Breast epithelium (tissue), 4 donors: Measurements from ENCODE around the gene ELP5. TPM values are rescaled to one million over a fixed set of nuclear protein-coding genes. Genes with fewer than 3 reads are reported as not detected.

Experiments
- DNase-seq, 2 donors: peaks; one replicate each; pipeline ENCODE4 v3.0.0-alpha.2; 2019; ENCODE audit warnings: low spot score in 2 of 2
- H3K27ac ChIP-seq, 2 donors: fragments of 200-600 bp; sonication (generic) in 1 of 2; one replicate each; pipeline ENCODE4 v1.5.1; 2016 to 2019; ENCODE audit warnings: mild to moderate bottlenecking in 1 of 2
- H3K27me3 ChIP-seq, 2 donors: fragments of 200-600 bp; sonication (generic) in 1 of 2; one replicate each; pipeline versions ENCODE4 v1.5.1 to v1.6.0; 2017 to 2019; ENCODE audit warnings: control low read depth in 1 of 2, mild to moderate bottlenecking in 1 of 2
- H3K36me3 ChIP-seq: fragments of 200-600 bp; one replicate; pipeline ENCODE4 v1.5.1; 2019
- H3K4me1 ChIP-seq, 2 donors: fragments of 200-600 bp; sonication (generic); one replicate each; pipeline ENCODE4 v1.5.1; 2016 to 2019; ENCODE audit warnings: control low read depth in 1 of 2
- H3K4me3 ChIP-seq, 3 donors: fragments of 200-600 bp; sonication (generic); 1 replicate in 2 of 3; 2 replicates in 1 of 3; pipeline ENCODE4 v1.5.1; 2016 to 2019; ENCODE audit warnings: mild to moderate bottlenecking in 3 of 3, moderate library complexity in 2 of 3
- H3K9me3 ChIP-seq, 2 donors: fragments of 200-600 bp; sonication (generic) in 1 of 2; one replicate each; pipeline ENCODE4 v1.5.1; 2016 to 2019; ENCODE audit warnings: control low read depth in 1 of 2
- CTCF ChIP-seq, 3 donors: fragments of 450-650 bp; IDR thresholded peaks; one replicate each; pipeline ENCODE4 v1.5.1; 2016 to 2017; ENCODE audit warnings: antibody characterized with exemption in 3 of 3, mild to moderate bottlenecking in 3 of 3, moderate library complexity in 3 of 3
- POLR2A ChIP-seq: fragments of 450-650 bp; IDR thresholded peaks from one replicate; pipeline ENCODE4 v1.6.1; 2016; ENCODE audit warnings: antibody characterized with exemption, mild to moderate bottlenecking, moderate library complexity
- POLR2AphosphoS5 ChIP-seq, 3 donors: sonication (generic); formaldehyde crosslinking; IDR thresholded peaks; one replicate each; pipeline ENCODE4 v1.6.1; 2017; ENCODE audit warnings: antibody characterized with exemption in 3 of 3
- intact Hi-C: fragments of 100-400 bp; cut with DNase I; formaldehyde crosslinking; loops from one replicate; pipeline ENCODE4 v1.15.1; 2023; ENCODE audit warnings: low total_unique reads
- total RNA-seq, 3 donors: library from RNA; depleted of rRNA; stranded (reverse); fragments of >200 nt; gene quantifications; one replicate each; pipeline ENCODE4 v1.1.0, GENCODE V29; 2016

ELP5 gene
- total RNA-seq, 3 donors from 2014 or later = 26.9 to 36.7 (median 30.6) TPM

- intact Hi-C loops = no loop called here
- Histone ChIP-seq H3K9me3 (no peaks in the 10 kb centered on the region), H3K27ac (peak overlapping the region; percentile 100), H3K4me3 (peak overlapping the region in 1 of 3 donors; percentile 98), H3K4me1 (peaks cover 4 to 23% of the 10 kb centered on the region in 2 donors), H3K36me3 (no peaks in the 10 kb centered on the region), H3K27me3 (no peaks in the 10 kb centered on the region)
- no peak for DNase-seq
- TF ChIP-seq POLR2AphosphoS5 (IDR thresholded peaks at IDR 0.05) (no peak), CTCF (IDR thresholded peaks at IDR 0.05) (no peak), POLR2A (no peak)
Measured at GRCh38 chr17:7222093-7222971, 29.7 kb upstream of the ELP5 start.

GRCh38 chr17:7222972-7223292 lies 29.1 kb upstream of the ELP5 start:
- TF ChIP-seq CTCF (IDR thresholded peaks at IDR 0.05) = no peak
- TF ChIP-seq POLR2AphosphoS5 (IDR thresholded peaks at IDR 0.05) = no peak
- no peak for TF ChIP-seq POLR2A
- intact Hi-C loops = no loop called here
- no peak for DNase-seq
- peak overlapping the region in 1 of 2 donors; percentile 26 for H3K27ac ChIP-seq
- no peaks in the 10 kb centered on the region for H3K36me3 ChIP-seq
- no peaks in the 10 kb centered on the region for H3K27me3 ChIP-seq
- no peak overlapping the region for H3K4me3 ChIP-seq
- peaks cover 4 to 20% of the 10 kb centered on the region in 2 donors for H3K4me1 ChIP-seq
- no peaks in the 10 kb centered on the region for H3K9me3 ChIP-seq

- no peak for DNase-seq
- no peaks in the 10 kb centered on the region for H3K36me3 ChIP-seq
- no peaks in the 10 kb centered on the region for H3K9me3 ChIP-seq
- H3K4me3 ChIP-seq = no peak overlapping the region
- intact Hi-C loops = no loop called here
- no peak for TF ChIP-seq POLR2A
- no peak for TF ChIP-seq POLR2AphosphoS5 (IDR thresholded peaks at IDR 0.05)
- no peak for TF ChIP-seq CTCF (IDR thresholded peaks at IDR 0.05)
- peak overlapping the region in 1 of 2 donors; percentile 26 for H3K27ac ChIP-seq
- H3K4me1 ChIP-seq = peaks cover 4 to 16% of the 10 kb centered on the region in 2 donors
- H3K27me3 ChIP-seq = no peaks in the 10 kb centered on the region
Measured at GRCh38 chr17:7223375-7223774, 28.6 kb upstream of the ELP5 start.

GRCh38 chr17:7224110-7224509 lies 27.9 kb upstream of the ELP5 start:
- no peak for TF ChIP-seq POLR2AphosphoS5 (IDR thresholded peaks at IDR 0.05)
- TF ChIP-seq CTCF (IDR thresholded peaks at IDR 0.05) = no peak
- TF ChIP-seq POLR2A = no peak
- intact Hi-C loops = no loop called here
- H3K36me3 ChIP-seq = no peaks in the 10 kb centered on the region
- H3K27me3 ChIP-seq = no peaks in the 10 kb centered on the region
- H3K4me1 ChIP-seq = peaks cover 4 to 13% of the 10 kb centered on the region in 2 donors
- H3K27ac ChIP-seq = no peak overlapping the region
- no peak overlapping the region for H3K4me3 ChIP-seq
- no peaks in the 10 kb centered on the region for H3K9me3 ChIP-seq
- no peak for DNase-seq

- intact Hi-C loops = no loop called here
- no peak for DNase-seq
- H3K27ac ChIP-seq = no peak overlapping the region
- H3K9me3 ChIP-seq = no peaks in the 10 kb centered on the region
- H3K27me3 ChIP-seq = no peaks in the 10 kb centered on the region
- TF ChIP-seq POLR2A (no peak), CTCF (IDR thresholded peaks at IDR 0.05) (no peak), POLR2AphosphoS5 (IDR thresholded peaks at IDR 0.05) (no peak)
- H3K4me3 ChIP-seq = no peak overlapping the region
- peaks cover 4 to 9% of the 10 kb centered on the region in 2 donors for H3K4me1 ChIP-seq
- H3K36me3 ChIP-seq = no peaks in the 10 kb centered on the region
Measured at GRCh38 chr17:7224661-7225111, 27.3 kb upstream of the ELP5 start.
